ENCODE data around the gene CFAP107. TPM values are rescaled to one million over a fixed set of nuclear protein-coding genes. Genes with fewer than 3 reads are reported as not detected.

CFAP107 gene
- total and polyA plus RNA-seq, 2 experiments from 2014 or later: 0.07 TPM; not detected in 1

GRCh38 chr1:12728391-12728790, 17.6 kb upstream of the CFAP107 start:
- Histone ChIP-seq H4K20me1 (replicated peaks; ENCODE audit: insufficient read depth) (no peaks in the 10 kb centered on the region), H3K27ac (ENCODE audit: low read depth) (no peak overlapping the region), H3K79me2 (replicated peaks; ENCODE audit: insufficient read depth) (no peaks in the 10 kb centered on the region), H3F3A (replicated peaks; ENCODE audit: low read depth) (no peaks in the 10 kb centered on the region), H3K9me2 (ENCODE audit: insufficient read depth) (peaks cover 7% of the 10 kb centered on the region; the same call in 1 of the 2 replicates), H3K4me1 (ENCODE audit: insufficient read depth) (no peaks in the 10 kb centered on the region), H3K4me3 (no peak overlapping the region), H3K36me3 (ENCODE audit: insufficient read depth) (no peaks in the 10 kb centered on the region), H3K27me3 (ENCODE audit: insufficient read depth) (no peaks in the 10 kb centered on the region), H3K4me2 (no peak overlapping the region), H2AFZ (no peak overlapping the region)
- no peak for DNase-seq (ENCODE audit: low spot score)
- TF ChIP-seq ETS1 (IDR thresholded peaks at IDR 0.05): no peak
- no peak for TF ChIP-seq ZNF462 (CRISPR knock-in tag; IDR thresholded peaks at IDR 0.05)
- TF ChIP-seq EZH2 (IDR thresholded peaks at IDR 0.05; ENCODE audit: low read depth, unreplicated experiment): no peak
- no peak for TF ChIP-seq REST (IDR thresholded peaks at IDR 0.05; ENCODE audit: unreplicated experiment)
- no peak for TF ChIP-seq EZH2phosphoT487 (IDR thresholded peaks at IDR 0.05; ENCODE audit: unreplicated experiment)
- no peak for TF ChIP-seq POLR2AphosphoS5 (IDR thresholded peaks at IDR 0.05; ENCODE audit: low read depth)
- ATAC-seq: no peak
- Mint-ChIP-seq H3K27me3 (ENCODE audit: insufficient read depth, low read depth, poor library complexity) (peaks cover 6% of the 10 kb centered on the region), H3K36me3 (ENCODE audit: low read depth) (peaks cover 8% of the 10 kb centered on the region; the same call in 2 of the 3 replicates), H3K9me3 (peaks cover 26% of the 10 kb centered on the region; the same call in 2 of the 3 replicates), H3K4me3 (no peak overlapping the region), H3K4me1 (no peaks in the 10 kb centered on the region; the same call in 2 of the 3 replicates), H3K27ac (no peak overlapping the region)
